Fibroblast of villous mesenchyme (primary cell): ENCODE measurements around the gene C22orf31. TPM values are rescaled to one million over a fixed set of nuclear protein-coding genes. Genes with fewer than 3 reads are reported as not detected.

Experiments
- DNase-seq: peaks from one replicate; pipeline ENCODE4 v3.0.0-alpha.2; 2010; ENCODE audit warnings: low read depth
- H3K4me3 ChIP-seq: 2 replicates; pipeline ENCODE4 v1.5.1; 2011; ENCODE audit warnings: low read depth, mild to moderate bottlenecking, low read length
- total RNA-seq: library from RNA; depleted of rRNA; stranded (reverse); fragments of >200 nt; gene quantifications from 2 replicates; pipeline ENCODE4 v1.2.3, GENCODE V29; 2012
- TF ChIP-seq, protein P1 (sequence below): IDR thresholded peaks from 2 replicates; pipeline ENCODE4 v1.5.1; 2012; ENCODE audit warnings: low read depth, mild to moderate bottlenecking, low read length; ENCODE audit not compliant: insufficient read depth

Gene C22orf31
- total RNA-seq, 1 donor, result not detected

DNA sequence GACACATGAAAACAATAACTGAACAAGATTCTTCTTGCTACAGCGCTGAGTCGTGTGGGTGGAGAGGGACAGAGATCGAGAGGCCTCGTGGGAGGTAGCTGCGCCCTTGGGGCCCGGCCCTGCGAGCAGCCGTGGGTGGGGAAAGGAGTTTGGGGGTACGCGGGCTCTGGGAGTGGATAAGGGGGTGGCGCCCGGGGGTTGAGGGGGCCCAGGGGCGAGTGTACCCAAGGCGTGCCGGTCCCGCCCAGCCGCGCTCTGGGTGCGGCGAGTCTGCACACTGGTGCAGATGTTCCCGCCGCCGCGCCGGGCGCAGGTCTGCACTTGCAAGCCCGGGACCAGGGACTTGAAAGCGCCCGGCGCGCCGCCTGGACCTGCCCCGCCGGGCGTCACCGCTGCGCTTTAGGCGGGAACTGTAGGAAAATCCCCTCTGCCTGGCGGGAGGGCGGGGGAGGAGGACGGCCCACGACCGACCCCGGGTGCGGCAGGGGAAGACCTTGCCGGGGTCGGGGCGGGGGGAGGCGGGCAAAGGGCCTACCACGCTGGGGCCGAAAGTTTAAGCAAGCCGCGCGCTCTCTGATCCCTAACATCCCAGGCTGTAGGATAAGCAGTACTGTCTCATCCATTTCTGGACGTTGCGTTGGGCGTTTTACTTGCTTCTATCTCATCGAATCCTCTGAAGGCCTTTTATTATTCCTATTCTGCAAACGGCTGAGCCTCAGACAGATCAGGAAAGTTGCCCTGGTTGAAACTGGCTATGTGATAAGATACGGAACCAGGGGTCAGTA is 9.8 kb upstream of the C22orf31 start:
- TF ChIP-seq, protein P1, sequence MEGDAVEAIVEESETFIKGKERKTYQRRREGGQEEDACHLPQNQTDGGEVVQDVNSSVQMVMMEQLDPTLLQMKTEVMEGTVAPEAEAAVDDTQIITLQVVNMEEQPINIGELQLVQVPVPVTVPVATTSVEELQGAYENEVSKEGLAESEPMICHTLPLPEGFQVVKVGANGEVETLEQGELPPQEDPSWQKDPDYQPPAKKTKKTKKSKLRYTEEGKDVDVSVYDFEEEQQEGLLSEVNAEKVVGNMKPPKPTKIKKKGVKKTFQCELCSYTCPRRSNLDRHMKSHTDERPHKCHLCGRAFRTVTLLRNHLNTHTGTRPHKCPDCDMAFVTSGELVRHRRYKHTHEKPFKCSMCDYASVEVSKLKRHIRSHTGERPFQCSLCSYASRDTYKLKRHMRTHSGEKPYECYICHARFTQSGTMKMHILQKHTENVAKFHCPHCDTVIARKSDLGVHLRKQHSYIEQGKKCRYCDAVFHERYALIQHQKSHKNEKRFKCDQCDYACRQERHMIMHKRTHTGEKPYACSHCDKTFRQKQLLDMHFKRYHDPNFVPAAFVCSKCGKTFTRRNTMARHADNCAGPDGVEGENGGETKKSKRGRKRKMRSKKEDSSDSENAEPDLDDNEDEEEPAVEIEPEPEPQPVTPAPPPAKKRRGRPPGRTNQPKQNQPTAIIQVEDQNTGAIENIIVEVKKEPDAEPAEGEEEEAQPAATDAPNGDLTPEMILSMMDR, result no peak
- H3K4me3 ChIP-seq, result peak overlapping the region; percentile 39
- DNase-seq, result peak; percentile 50

DNA sequence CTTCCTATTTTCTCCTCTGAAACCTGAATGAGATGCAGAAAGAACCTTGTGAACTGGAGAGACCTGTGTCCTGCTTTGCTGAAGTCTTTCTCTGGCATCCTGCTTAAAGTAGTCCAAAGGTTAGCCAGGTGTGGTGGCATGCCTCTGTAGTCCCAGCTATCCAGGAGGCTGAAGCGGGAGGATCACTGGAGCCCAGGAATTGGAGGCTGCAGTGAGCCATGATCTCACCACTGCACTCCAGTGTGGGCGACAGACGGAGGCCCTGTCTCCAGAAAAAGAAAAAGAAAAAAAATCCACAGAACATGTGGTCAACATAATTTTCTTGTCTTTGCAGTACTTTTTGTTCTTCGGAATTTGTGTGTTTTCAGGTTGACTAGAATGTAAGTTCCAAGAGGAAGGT is 8.9 kb upstream of the C22orf31 start:
- no peak overlapping the region for H3K4me3 ChIP-seq
- TF ChIP-seq, protein P1, result no peak
- DNase-seq, result no peak

- TF ChIP-seq, protein P1, result no peak
- DNase-seq, result no peak
- H3K4me3 ChIP-seq, result no peak overlapping the region
Observed at GRCh38 chr22:29069463-29069862, 7.8 kb upstream of the C22orf31 start.

GRCh38 chr22:29065468-29066190 is 4.0 kb upstream of the C22orf31 start:
- no peak overlapping the region for H3K4me3 ChIP-seq
- no peak for DNase-seq
- TF ChIP-seq, protein P1, result no peak

GRCh38 chr22:29062286-29062821 is 723 bp upstream of the C22orf31 start:
- H3K4me3 ChIP-seq, result no peak overlapping the region
- TF ChIP-seq, protein P1, result no peak
- no peak for DNase-seq

GRCh38 chr22:29060931-29061330 is 700 bp downstream of the C22orf31 start:
- no peak for DNase-seq
- H3K4me3 ChIP-seq, result no peak overlapping the region
- TF ChIP-seq, protein P1, result no peak
